Fibroblast of gingiva (primary cell): ENCODE results near the gene CERS5.
"Not testable (repeated sequence)": the region's sequence is repeated elsewhere in the genome, so short reads cannot be mapped to it uniquely, and the experiment has no call there.

Experiments used
- DNase-seq: peaks from one replicate; pipeline ENCODE4 v3.0.0-alpha.2; 2011; ENCODE audit warnings: low read depth

The CERS5 gene

DNA sequence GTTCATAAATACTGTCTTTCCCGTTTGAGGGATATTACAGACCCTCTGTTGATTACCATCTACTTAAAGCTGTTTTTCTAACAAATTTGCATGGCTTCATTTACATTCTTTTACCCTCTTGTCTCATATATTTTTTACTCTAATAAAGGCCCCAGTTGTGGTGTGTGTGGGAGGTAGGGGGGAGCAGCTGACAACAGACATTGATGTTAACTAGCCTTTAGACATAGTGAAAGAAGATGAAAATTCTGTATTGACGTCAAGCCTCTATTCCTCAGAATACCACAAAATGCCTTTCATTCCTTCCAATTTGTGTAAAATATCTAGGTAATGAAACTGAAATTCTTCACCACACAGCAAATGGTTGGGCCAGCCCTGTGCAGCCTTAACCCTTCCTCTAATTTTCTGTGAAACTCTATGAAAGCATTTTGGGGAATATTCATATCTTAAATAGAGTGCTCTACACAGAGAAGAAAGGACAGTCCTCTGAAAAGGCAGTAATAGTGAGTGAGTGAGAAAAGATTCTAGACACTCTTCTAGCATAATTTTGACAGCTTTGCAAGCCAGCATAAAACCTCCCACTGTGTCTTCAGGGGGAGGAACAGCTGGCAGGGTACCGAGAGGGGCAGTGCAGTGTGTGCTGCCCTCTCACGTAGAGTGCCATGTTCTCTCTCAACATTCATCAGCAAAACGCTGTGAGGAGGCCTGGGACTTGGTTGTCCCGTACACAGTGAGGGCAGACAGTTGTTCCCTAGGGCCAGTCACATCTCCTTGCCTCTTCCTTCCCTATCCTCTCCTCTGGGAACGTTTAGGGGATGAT is 20.1 kb upstream of the CERS5 start:
- DNase-seq: peak; percentile 87

DNA sequence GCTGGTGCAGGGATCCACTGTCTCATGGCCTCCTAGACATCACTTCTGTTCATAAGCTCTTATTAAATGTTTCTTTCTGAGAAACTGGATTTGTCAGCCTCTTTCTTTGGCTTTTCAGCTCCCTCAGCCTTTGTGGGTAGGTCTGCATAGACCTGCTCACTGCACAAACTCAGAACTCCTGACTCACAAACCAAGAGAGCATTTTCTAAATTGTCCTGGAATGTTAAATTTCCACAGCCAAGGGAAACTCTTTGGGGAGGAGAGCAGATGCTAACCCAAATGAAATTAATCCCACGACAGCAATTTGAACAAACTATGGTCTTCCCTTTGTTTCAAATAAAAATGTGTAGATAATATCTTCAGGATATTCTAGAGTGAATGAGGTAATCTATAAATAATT is 19.5 kb upstream of the CERS5 start:
- DNase-seq: peak; percentile 62

DNA sequence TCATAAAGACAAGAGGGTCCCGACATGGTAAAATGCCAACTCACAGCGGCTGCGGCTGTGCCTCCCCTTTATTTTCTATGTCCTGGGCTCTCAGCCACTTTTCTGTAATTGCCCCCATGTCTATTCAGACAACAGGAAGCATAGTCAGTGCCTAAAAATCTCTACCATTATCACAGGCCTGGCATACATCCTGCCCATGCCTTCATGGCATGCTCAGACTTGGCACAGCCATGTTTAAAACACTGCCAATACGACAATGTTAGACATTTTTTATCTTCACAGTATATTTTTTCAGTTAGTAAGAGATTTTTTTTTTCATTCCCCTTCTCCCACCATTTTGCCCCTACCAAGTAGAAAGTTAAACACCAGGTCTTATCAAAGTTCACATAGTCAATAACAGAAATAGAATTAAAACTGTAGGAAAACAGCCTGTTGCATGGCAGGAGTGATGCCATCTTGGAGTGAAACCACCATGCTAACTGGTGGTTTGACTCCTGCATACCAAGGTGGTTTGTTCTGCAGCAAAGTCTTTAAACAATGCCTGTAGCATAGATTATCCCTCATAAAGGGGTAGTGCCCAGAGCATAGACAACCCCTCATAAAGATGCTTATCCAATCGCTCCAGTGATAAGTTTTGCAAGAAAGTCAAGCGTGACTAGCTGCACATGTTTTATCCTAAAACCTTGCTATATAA is 18.9 kb upstream of the CERS5 start:
- peak; percentile 77 for DNase-seq

DNA sequence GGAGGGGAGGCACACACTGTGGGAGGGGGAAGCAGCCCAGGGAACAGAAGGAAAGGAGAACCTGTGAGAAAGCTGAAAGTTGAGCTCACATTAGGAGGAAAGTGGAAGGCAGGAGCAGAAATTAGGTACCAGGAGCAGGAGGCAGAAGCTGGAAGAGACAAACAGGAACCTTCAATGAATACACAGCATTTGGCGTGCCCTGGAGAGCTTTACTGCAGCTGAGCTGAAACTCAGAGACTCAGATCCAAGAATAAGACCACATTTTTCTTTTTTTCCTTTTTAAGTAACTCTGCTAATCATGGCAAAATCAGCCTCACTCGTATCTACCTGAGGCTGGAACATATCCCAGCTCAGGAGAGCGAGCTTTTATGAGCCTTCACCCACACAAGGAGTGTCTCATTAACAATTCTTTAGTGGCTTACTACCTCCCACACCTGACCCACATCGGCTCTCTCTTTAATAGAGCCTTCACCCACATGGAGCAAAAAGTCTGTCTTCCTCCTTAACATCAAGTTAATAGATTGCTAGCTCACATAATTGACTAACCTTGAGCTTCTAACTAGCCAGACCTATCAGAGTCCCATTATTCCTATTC is 18.2 kb upstream of the CERS5 start:
- no peak for DNase-seq

DNA sequence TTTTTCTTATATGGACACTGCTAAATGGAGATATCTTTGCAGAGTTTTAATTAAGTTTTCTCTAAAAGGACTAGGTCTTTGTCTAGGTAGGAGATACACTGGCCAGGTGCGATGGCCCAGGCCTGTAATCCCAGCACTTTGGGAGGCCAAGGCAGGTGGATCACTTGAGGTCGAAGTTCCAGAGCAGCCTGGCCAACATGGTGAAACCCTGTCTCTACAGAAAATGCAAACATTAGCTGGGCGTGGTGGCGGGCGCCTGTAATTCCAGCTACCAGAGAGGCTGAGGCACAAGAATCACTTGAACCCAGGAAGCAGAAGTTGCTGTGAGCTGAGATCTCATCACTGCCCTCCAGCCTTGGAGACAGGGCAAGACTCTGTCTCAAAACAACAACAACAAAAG is 17.1 kb upstream of the CERS5 start:
- DNase-seq: no peak

DNA sequence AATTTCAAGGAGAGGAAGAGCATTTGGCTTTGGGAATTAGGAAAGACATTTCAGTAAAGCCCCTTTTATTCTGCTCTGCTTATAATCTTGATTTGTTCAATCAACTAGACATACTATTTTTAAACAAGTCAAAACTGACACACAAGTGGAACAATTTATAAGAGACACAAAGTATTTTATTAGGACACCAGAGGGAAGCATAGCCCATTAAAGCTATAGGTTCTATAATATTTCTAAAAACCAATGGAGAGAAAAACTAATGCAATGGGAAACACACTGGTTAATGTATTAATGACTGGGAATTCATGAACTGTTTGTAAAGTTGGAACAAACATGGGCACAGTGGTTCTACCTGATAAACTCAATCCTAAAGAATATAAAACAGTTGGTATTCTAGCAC is 15.3 kb upstream of the CERS5 start:
- no peak for DNase-seq

DNA sequence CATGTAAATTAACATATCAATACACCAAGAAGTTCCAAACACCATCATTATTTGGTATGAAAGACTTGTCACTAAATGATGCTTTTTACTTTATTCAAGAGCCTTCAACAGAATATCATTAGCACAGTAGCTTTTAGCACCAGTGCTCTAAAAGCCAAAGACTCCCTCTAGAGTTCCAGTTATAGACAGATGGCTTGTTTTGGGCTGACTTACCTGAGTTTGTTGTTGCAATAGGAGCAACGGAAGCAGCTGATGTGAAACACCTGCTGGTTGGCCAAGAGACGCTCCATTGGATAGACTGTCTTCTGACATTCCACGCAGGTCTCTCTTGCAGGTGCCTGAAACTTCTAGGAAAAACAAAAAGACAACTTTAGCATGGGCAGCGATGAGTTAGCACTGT is 14.5 kb upstream of the CERS5 start:
- no peak for DNase-seq

DNA sequence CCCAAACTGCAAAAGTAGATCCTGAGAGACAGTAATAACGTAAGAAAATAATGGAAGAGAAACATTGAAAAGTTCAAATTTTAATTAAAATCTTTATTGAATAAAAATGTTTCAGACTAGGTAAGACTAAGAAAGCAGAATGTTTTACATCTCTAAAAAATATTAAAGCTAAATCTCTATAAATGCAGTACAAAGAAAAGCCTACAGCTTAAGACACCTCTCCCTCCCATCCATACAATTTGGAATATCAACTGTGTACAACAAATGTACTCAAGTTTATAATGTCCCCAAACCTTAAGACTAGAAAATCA is 8.5 kb upstream of the CERS5 start:
- DNase-seq: no peak

DNA sequence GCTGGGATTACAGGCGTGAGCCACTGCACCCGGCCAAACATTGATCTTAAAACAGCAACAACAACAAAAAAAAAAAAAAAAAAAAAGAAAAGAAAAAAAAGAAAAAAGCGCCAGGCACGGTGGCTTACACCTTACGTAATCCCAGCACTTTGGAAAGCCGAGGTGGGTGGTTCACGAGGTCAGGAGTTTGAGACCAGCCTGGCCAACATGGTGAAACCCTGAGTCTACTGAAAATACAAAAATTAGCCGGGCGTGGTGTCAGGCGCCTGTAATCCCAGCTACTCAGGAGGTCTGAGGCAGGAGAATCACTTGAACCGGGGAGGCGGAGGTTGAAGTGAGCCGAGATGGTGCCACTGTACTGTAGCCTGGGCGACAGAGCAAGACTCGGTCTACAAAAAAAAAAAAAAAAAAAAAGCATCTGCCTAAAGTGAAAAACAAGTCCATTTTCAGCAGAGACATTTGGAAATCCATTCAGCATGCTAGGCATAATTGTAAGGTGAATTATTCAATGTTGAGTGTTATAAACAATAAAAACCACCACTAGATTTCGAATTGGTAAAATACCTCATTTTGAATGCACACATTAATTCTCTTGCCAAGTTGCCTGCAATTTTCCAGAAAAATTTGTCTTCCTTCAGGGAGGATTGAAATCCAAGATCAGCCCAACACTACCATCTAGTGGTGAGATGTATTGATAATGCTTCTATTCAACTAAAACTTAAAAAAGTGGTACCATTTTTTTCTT is 8.0 kb upstream of the CERS5 start:
- peak; percentile 76 for DNase-seq

DNA sequence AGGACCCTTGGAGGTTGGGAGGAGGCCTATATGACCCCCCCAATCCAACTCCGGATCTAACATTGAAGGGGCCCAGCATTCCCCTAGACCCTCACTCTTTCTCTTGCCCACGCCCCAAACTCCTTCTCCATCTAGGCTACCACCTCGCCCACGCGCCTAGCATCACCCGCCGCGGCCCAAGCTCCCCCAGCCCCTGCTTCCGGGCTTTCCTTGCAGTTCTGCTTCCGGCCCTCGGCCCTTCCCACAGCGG is 445 bp downstream of the CERS5 start:
- DNase-seq: no peak

DNA sequence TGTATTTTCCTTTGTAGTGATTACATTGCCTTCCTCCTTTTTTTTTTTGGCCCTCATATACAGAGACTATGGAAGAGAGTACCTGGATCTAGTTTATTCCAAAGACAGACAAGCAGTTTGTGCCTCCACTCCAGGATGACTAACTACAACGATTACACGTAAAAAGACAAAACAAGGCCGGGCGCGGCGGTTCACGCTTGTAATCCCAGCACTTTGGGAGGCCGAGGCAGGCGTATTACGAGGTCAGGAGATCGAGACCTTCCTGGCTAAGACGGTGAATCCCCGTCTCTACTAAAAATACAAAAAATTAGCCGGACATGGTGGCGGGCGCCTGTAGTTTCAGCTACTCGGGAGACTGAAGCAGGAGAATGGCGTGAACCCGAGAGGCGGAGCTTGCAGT is 2.2 kb downstream of the CERS5 start:
- DNase-seq: no peak

DNA sequence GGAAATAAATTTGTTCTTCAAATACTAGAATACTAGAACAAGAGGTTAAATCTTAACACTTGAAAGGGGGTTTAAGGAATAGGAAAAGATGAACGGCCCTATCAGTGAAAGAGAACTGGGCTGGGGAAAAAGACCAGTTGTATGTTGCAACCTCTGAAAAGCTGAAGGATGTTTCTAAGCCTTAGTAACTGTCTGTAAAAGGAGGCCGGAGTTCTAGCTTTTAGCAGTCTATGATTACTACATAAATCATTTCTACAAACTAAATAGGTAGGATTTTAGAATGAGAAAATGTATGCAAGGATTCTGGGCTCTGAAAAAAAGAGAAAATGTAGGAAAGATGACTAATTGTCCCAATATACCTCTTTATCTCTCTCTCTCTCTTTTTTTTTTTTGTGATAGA is 4.9 kb downstream of the CERS5 start:
- DNase-seq: peak; percentile 14

DNA sequence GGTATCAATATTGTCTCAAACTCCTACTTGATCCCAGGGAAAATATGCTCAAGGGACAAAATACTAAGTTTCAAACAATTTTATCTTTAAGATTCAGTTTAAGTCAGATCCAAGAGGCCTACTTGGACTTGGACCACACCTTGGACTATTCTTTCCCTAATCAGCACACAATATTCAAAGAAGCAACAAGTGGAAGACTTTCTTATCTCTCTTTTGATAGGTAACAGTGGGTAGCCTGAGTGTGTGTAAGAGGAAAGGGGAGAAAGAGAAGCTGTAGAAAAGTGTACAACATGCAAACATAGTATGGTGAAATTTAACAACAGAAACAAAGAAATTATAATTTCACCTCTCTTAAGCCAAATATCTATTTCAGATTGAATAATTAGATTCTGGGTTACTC is 6.5 kb downstream of the CERS5 start:
- no peak for DNase-seq

DNA sequence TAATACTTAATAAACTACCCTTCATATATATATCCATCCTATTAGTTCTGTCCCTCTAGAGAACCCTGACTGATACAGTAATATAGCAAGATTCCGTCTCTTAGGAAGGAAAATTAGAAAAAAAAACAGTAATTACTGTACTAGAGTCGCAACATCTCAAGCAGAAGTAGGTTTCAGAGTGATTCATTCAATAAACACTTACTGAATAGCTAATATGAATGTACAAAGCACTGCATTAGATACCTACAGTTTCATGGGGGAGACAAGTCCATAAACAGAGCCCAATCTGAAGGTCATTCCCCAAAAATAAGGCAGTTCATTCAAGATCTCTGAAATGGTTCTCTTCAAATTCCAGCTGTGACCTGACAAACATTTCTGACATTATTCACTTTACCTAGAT is 9.9 kb downstream of the CERS5 start:
- DNase-seq: no peak

DNA sequence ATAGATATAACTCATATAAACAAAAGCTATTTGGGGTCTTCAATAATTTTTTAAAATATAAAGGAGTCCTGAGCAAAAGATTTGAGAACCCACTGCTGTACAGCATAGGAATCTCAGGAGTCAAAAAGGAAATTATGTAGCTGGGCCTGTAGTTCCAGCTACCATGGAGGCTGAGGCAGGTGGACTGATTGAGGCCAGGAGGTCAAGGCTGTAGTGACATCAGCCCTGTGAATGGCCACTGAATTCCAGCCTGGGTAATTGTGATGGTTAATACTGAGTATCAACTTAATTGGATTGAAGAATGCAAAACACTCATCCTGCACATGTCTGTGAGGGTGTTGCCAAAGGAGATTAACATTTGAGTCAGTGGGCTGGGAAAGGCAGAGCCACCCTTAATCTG is 10.5 kb downstream of the CERS5 start:
- DNase-seq: no peak

DNA sequence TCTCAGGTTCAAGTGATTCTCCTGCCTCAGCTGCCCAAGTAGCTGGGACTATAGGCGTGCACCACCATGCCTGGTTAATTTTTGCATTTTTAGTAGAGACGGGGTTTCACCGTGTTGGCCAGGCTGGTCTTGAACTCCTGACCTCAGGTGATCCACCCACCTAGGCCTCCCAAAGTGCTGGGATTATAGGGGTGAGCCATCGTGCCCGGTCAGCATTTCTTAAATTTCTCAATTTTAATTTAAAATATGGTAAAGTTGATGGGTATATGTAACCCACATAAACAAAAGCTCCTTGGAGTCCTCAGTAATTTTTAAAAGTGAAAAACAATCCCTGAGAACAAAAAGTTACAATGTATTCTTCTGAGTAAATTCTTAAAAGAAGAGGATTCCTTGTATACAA is 12.2 kb downstream of the CERS5 start:
- DNase-seq: not testable (repeated sequence)

DNA sequence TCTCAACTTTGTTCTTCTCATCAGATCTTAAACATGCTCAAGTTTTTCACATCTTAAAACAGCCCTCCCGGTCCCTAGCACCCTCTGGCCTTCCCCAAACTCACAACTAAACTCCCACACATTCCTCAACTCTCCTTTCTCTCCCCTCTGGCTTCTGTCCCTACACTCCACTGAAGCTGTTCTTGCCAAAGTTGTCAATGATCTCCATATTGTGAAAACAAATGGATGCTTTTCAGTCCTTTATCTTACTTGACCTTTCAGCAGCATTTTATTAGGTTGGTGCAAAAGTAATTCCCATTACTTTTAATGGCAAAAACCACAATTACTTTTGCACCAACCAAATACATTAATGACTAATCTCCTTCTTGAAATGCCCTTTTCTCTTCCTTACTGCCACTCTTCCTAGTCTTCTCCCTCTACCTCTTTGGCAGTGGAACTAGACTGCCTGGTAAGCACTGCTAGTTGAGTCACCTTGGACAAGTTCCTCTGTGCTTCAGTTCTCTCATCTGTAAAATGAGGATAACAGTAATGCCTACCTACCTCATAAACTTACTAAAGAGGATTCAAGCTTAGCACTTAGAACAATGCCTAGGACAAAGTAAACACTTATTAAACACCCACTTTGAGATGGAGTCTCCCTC is 16.0 kb downstream of the CERS5 start:
- no peak for DNase-seq

DNA sequence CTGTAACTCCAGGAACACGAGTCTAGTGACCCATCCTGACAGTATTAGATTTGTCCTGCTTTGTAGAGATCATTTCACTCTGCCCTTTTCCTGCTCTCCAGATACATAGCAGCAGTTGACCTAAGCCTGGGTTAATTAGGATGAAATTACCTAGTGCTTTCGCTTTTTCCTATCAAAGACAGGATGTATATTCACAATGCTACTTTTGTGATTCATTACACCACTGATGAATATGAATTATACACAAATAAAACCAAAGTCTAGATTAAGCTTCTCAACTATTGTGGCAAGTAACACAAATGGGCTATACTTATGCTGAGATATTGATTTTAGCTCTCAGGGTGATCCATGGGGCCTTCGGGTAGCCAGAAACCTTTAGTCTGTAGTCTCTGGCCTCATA is 17.9 kb downstream of the CERS5 start:
- DNase-seq: no peak

DNA sequence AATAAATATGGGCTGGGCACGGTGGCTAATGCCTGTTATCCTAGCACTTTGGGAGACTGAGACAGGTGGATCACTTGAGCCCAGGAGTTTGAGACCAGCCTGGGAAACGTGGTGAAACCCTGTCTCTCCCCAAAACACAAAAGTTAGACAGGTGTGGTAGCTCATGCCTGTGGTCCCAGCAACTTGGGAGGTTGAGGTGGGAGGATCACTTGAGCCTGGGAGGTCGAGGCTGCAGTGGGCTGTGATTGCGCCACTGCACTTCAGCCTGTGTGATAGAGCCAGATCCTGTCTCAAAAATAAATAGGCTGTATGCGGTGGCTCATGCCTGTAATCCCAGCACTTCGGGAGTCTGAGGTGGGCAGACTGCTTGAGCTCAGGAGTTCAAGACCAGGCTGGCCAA is 19.2 kb downstream of the CERS5 start:
- DNase-seq: not testable (repeated sequence)

DNA sequence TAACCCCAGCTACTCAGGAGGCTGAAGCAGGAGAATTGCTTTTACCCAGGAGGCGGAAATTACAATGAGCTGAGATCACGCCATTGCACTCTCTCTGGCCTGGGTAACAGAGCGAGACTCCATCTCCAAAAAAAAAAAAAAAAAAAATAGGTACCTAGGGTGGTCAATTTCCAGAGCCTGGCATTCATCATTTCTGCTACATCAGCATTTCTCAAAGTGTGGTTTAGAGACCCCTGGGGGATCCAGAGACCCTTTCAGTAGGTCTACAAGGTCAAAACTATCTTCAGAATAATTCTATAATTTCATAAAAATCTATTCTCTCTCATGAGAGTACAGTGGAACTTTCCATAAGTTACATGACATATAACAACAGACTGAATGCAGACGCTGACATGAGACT is 19.9 kb downstream of the CERS5 start:
- no peak for DNase-seq

DNA sequence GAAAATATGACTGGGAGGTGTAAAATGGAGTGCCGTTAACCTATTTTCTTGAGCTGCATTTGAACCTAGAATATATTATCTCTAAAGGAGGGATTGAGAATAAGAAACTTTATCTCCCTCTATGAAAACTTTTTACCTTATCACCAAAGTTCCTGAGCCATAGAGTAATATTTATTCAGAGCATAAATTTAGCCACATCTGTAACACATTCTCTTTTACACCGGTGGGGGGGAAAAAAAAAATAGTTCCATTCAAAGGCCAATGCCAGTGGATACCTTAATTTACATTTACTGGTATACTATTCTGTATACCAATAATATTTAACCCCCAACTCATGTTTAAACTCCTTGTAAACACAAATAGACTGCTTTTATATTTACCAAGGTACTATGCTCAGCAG is 21.7 kb downstream of the CERS5 start:
- DNase-seq: no peak

DNA sequence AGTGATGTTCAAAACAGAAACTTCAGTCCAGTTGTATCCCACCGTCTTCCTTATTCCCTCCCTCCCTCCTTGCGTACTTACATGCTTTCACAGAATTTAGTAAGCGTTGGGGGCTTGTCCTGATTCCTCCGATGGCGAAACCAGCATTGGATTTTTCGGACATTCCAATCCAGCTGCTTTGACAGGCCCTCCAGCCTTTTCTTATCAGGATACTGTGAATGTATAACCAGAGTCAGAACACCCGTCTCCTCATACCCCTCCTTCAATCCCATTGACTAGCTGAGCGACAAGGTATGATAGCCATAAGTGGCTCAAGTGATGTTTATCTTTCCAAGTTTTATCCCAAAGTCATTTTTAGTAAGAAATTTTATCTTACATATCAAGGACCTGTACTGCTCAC is 24.2 kb downstream of the CERS5 start:
- no peak for DNase-seq
